HG03103 (cell line): ENCODE results near the gene FAM174C.

Experiments
- ATAC-seq: cut with Tn5 transposase; IDR thresholded peaks from one replicate; pipeline ENCODE4 v1.9.1; 2021; ENCODE audit warnings: low read depth; ENCODE audit not compliant: unreplicated experiment

Gene FAM174C

GRCh38 chr19:1260749-1261537 lies 14.4 kb upstream of the FAM174C start:
- ATAC-seq: peak; percentile 54

GRCh38 chr19:1261538-1261797 lies 13.9 kb upstream of the FAM174C start:
- ATAC-seq: no peak

- no peak for ATAC-seq
These were observed 13.3 kb upstream of the FAM174C start for GRCh38 chr19:1261798-1262622.

GRCh38 chr19:1262623-1263123 lies 12.7 kb upstream of the FAM174C start:
- no peak for ATAC-seq

- no peak for ATAC-seq
These were observed 12.1 kb upstream of the FAM174C start for GRCh38 chr19:1263188-1263587.

GRCh38 chr19:1264801-1265614 lies 10.3 kb upstream of the FAM174C start:
- ATAC-seq: no peak

GRCh38 chr19:1265615-1266128 lies 9.7 kb upstream of the FAM174C start:
- ATAC-seq: no peak

- ATAC-seq: no peak
These were observed 9.0 kb upstream of the FAM174C start for GRCh38 chr19:1266129-1266915.

- ATAC-seq: no peak
These were observed 8.3 kb upstream of the FAM174C start for GRCh38 chr19:1266916-1267476.

- no peak for ATAC-seq
These were observed 7.7 kb upstream of the FAM174C start for GRCh38 chr19:1267477-1268225.

- no peak for ATAC-seq
These were observed 6.9 kb upstream of the FAM174C start for GRCh38 chr19:1268226-1269064.

GRCh38 chr19:1269065-1269477 lies 6.3 kb upstream of the FAM174C start, which contains the start of gene CIRBP:
Gene CIRBP (plus strand): TSS chr19:1269332. CDS start chr19:1270934, 1,602 bp downstream.
- ATAC-seq: peak; percentile 46

- peak; percentile 27 for ATAC-seq
These were observed 5.7 kb upstream of the FAM174C start for GRCh38 chr19:1269478-1270212.

GRCh38 chr19:1270213-1270853 lies 5.0 kb upstream of the FAM174C start:
- ATAC-seq: no peak

GRCh38 chr19:1270854-1271527 lies 4.3 kb upstream of the FAM174C start:
- no peak for ATAC-seq
